GM12878 (cell line): ENCODE results near the gene TNRC6B. TPM values are rescaled to one million over a fixed set of nuclear protein-coding genes. Genes with fewer than 3 reads are reported as not detected.

Experiments
- ATAC-seq: fragments of 200-7000 bp; cut with Tn5 transposase; 3 replicates; pipeline ENCODE4 v1.9.1; 2020; ENCODE audit warnings: mild to moderate bottlenecking, moderate library complexity
- BruUV-seq: library from RNA; stranded (reverse); fragments of 400-500 nt; replicated peaks from 2 replicates; lab custom pipeline; 2021; lab: Mats Ljungman, UMichigan
- CTCF ChIA-PET: fragments of 300-600 bp; sonication (Branson Sonifier 250); formaldehyde crosslinking; extraction: SDS; loops from one replicate; lab custom pipeline; 2021; ENCODE audit warnings: inconsistent platforms; lab: Yijun Ruan, JAX
- POLR2A ChIA-PET: fragments of 350-600 bp; formaldehyde crosslinking; extraction: SDS; loops from one replicate; lab custom pipeline; 2021; ENCODE audit warnings: inconsistent platforms; lab: Charles Lee
- RAD21 ChIA-PET: fragments of 300-600 bp; sonication (Branson Sonifier 250); formaldehyde crosslinking; loops from one replicate; lab custom pipeline; 2023; ENCODE audit warnings: antibody characterized with exemption; ENCODE audit not compliant: unreplicated experiment; lab: Charles Lee
- SMC1A ChIA-PET: fragments of 300-600 bp; sonication (Branson Sonifier 250); formaldehyde crosslinking; loops from one replicate; lab custom pipeline; 2023; ENCODE audit not compliant: unreplicated experiment, uncharacterized antibody; lab: Charles Lee
- DNase-seq: peaks from one replicate; pipeline ENCODE4 v3.0.0-alpha.2; 2011; ENCODE audit warnings: low read depth, low spot score
- FAIRE-seq: peaks from 3 replicates; lab custom pipeline; 2011; peaks lifted over from hg19 to GRCh38; lab: Jason Lieb, UNC
- H2AFZ ChIP-seq: 2 replicates; pipeline ENCODE4 v1.6.0; 2011; ENCODE audit warnings: low read depth, low read length, control low read depth; ENCODE audit not compliant: control insufficient read depth
- H3K27ac ChIP-seq: 2 replicates; pipeline ENCODE4 v1.5.1; 2011; ENCODE audit warnings: control low read depth; ENCODE audit not compliant: control insufficient read depth, insufficient read depth
- H3K27me3 ChIP-seq, 2 experiments: replicated peaks in 1 of 2; 2 replicates each; pipeline versions ENCODE4 v1.6.0 to v1.6.1; 2011; ENCODE audit warnings: low read length in 1 of 2; ENCODE audit not compliant: control insufficient read depth in 2 of 2, insufficient read depth in 2 of 2
- H3K36me3 ChIP-seq, 2 experiments: 2 replicates each; pipeline ENCODE4 v1.5.1; 2011; ENCODE audit warnings: low read length in 1 of 2; ENCODE audit not compliant: control insufficient read depth in 2 of 2, insufficient read depth in 2 of 2
- H3K4me1 ChIP-seq: 2 replicates; pipeline ENCODE4 v1.6.1; 2011; ENCODE audit warnings: mild to moderate bottlenecking, low read length, moderate library complexity, mixed read lengths; ENCODE audit not compliant: control insufficient read depth, insufficient read depth
- H3K4me2 ChIP-seq: 2 replicates; pipeline ENCODE4 v1.6.0; 2011; ENCODE audit warnings: control low read depth; ENCODE audit not compliant: control insufficient read depth, insufficient read depth
- H3K4me3 ChIP-seq: fragments of 200-600 bp; sonication (generic); 2 replicates; pipeline ENCODE4 v1.5.1; 2016
- H3K79me2 ChIP-seq: 2 replicates; pipeline ENCODE4 v1.6.0; 2011; ENCODE audit warnings: low read length; ENCODE audit not compliant: control insufficient read depth, insufficient read depth
- H3K9ac ChIP-seq: 2 replicates; pipeline ENCODE4 v1.8.0; 2011; ENCODE audit warnings: low read length, control low read depth, mixed read lengths; ENCODE audit not compliant: control insufficient read depth, insufficient read depth
- H3K9me3 ChIP-seq: replicated peaks from 3 replicates; pipeline ENCODE4 v1.5.1; 2011; ENCODE audit warnings: mild to moderate bottlenecking, low read length; ENCODE audit not compliant: control insufficient read depth, insufficient read depth
- H4K20me1 ChIP-seq: 2 replicates; pipeline ENCODE4 v1.6.0; 2011; ENCODE audit not compliant: control insufficient read depth, insufficient read depth
- CBX5 ChIP-seq: sonication (generic); IDR thresholded peaks from 2 replicates; pipeline ENCODE4 v1.6.1; 2016; ENCODE audit warnings: low read depth, moderate library complexity, mild to moderate bottlenecking, inconsistent platforms
- EGR1 ChIP-seq, 2 experiments: IDR thresholded peaks; 1 replicate in 1 of 2; 2 replicates in 1 of 2; pipeline ENCODE4 v1.6.1; 2011 to 2012; ENCODE audit warnings: low read depth in 2 of 2, low read length in 2 of 2, borderline replicate concordance in 1 of 2, mild to moderate bottlenecking in 1 of 2, moderate library complexity in 1 of 2
- GATAD2B ChIP-seq: fragments of 450-650 bp; conservative IDR thresholded peaks from 2 replicates; pipeline ENCODE4 v1.6.1; 2017; ENCODE audit warnings: low read depth, mild to moderate bottlenecking, moderate library complexity
- LARP7 ChIP-seq: fragments of 450-650 bp; IDR thresholded peaks from 2 replicates; pipeline ENCODE4 v1.6.1; 2017; ENCODE audit warnings: mild to moderate bottlenecking
- MYC ChIP-seq: IDR thresholded peaks from 2 replicates; pipeline ENCODE4 v1.6.1; 2011; ENCODE audit warnings: mild to moderate bottlenecking, low read length, moderate library complexity, inconsistent platforms; ENCODE audit not compliant: insufficient read depth, insufficient replicate concordance, insufficient read length, severe bottlenecking
- NFYA ChIP-seq: IDR thresholded peaks from 2 replicates; pipeline ENCODE4 v1.6.1; 2011; ENCODE audit warnings: low read depth, mild to moderate bottlenecking, low read length, improper control_type of control experiment, borderline replicate concordance
- NR2C2 ChIP-seq: IDR thresholded peaks from 2 replicates; pipeline ENCODE4 v1.6.1; 2011; ENCODE audit warnings: borderline replicate concordance, low read depth; ENCODE audit not compliant: control insufficient read depth, insufficient read length
- SMC3 ChIP-seq: IDR thresholded peaks from 2 replicates; pipeline ENCODE4 v1.6.1; 2011; ENCODE audit warnings: low read length, improper control_type of control experiment, borderline replicate concordance
- WGBS: methylation state at CpG from one replicate; pipeline ENCODE4 v1.1.6; 2016; ENCODE audit warnings: low lambda C conversion rate; ENCODE audit not compliant: insufficient replicate concordance, insufficient coverage; ENCODE audit errors: missing lambda C conversion rate; 5-methylcytosine and 5-hydroxymethylcytosine counted together
- in situ Hi-C: fragments of 300-500 bp; cut with MboI; formaldehyde crosslinking; loops from 9 replicates; pipeline ENCODE4 v1.14.3; 2018; ENCODE audit warnings: mixed read lengths
- intact Hi-C: fragments of 100-400 bp; cut with micrococcal nuclease; formaldehyde crosslinking; loops from one replicate; pipeline ENCODE4 v1.14.2; 2022; ENCODE audit not compliant: unreplicated experiment
- polyA plus RNA-seq, 11 experiments: library from polyadenylated mRNA; depleted of rRNA in 4 of 11; unstranded in 6 of 11; stranded (reverse) in 5 of 11; fragments of >200 nt; fragmentation: Nextera tagmentation in 4 of 11; fragmentation: Illumina TruSeq in 1 of 11; extraction: Ambion mirVana in 4 of 11; extraction: Trizol in 1 of 11; gene quantifications; 1 replicate in 1 of 11; 2 replicates in 10 of 11; pipeline versions ENCODE4 v1.2.1 to v1.2.3, GENCODE V29; 2011 to 2016; ENCODE audit warnings: inconsistent platforms in 2 of 11, missing spikeins in 2 of 11, low read depth in 1 of 11
- total RNA-seq, 4 experiments: library from RNA; depleted of rRNA in 3 of 4; stranded (reverse); fragments of >200 nt in 3 of 4; fragmentation: Illumina TruSeq in 1 of 4; extraction: Trizol in 1 of 4; gene quantifications; 2 replicates each; pipeline versions ENCODE4 v1.2.1 to v1.2.3, GENCODE V29; 2013 to 2021
- TF ChIP-seq, protein P1 (sequence below): IDR thresholded peaks from 2 replicates; pipeline ENCODE4 v1.6.1; 2011; ENCODE audit warnings: borderline replicate concordance, low read depth, mild to moderate bottlenecking, moderate library complexity, low read length; ENCODE audit not compliant: insufficient read depth, poor library complexity, severe bottlenecking
- TF ChIP-seq, protein P2 (sequence below): IDR thresholded peaks from 2 replicates; pipeline ENCODE4 v1.6.1; 2012; ENCODE audit warnings: low read depth, low read length, improper control_type of control experiment
- TF ChIP-seq, protein P3 (sequence below): IDR thresholded peaks from 2 replicates; pipeline ENCODE4 v1.6.1; 2011; ENCODE audit warnings: mild to moderate bottlenecking, low read depth, low read length, moderate library complexity; ENCODE audit not compliant: insufficient replicate concordance
- TF ChIP-seq, protein P4 (sequence below): fragments of 450-650 bp; IDR thresholded peaks from 2 replicates; pipeline ENCODE4 v1.6.1; 2017; ENCODE audit warnings: mild to moderate bottlenecking, low read depth, inconsistent platforms; ENCODE audit not compliant: poor library complexity, severe bottlenecking

The TNRC6B gene
- total and polyA plus RNA-seq, 10 of the 15 experiments (the other 5 are each of a cell fraction or from before 2014, with no cell fraction given), result 3.6 to 32.8 (median 16.4) TPM

DNA sequence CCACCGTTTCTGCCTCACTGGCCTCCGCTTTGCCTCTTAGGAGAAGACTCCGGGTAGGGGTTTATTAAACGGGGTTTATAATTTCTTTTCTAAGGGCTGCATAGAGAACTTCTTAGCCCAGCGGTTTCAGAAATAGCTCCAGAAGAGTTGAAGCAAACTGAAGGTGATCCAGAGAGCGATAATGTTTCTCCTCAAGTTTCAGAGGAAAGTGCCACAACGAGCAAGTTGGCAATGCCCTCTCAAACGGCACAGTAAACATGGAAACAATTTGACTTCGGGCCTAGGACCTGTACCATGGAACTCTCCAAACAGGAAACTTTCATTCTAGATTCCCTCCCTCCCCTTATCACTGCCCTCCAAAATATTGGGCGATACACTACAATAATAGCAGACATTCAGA is 169.6 kb downstream of the TNRC6B start:
- peak overlapping the region; percentile 92 for H3K9ac ChIP-seq
- ChIA-PET SMC1A (interaction anchor here (0.6 to 5.3 kb wide), 35 partner anchors 8 to 818 kb away, joined by 3 to 67 read pairs (median 6); partner anchors contain the start of gene TNRC6B), CTCF (interaction anchor here (0.5 to 4.6 kb wide), 47 partner anchors 8 to 1185 kb away, joined by 3 to 68 read pairs (median 4); partner anchors contain the start of gene TNRC6B), POLR2A (interaction anchor here (0.6 to 4.4 kb wide), 9 partner anchors 11 to 303 kb away, joined by 3 to 28 read pairs (median 3); partner anchors contain the start of genes MRTFA and TNRC6B), RAD21 (interaction anchor here (0.6 to 4.9 kb wide), 29 partner anchors 11 to 890 kb away, joined by 3 to 40 read pairs (median 4); partner anchors contain the start of gene TNRC6B)
- in situ Hi-C loops (loop anchor here (5.0 kb wide), 2 partner anchors 300 to 810 kb away; no protein-coding TSS in a partner anchor), intact Hi-C loops (loop anchor here (5.0 to 10.0 kb wide), 3 partner anchors 45 to 815 kb away; partner anchors contain the start of gene RPS19BP1)
- no peak for TF ChIP-seq MYC
- TF ChIP-seq CBX5, result no peak
- TF ChIP-seq, protein P1, sequence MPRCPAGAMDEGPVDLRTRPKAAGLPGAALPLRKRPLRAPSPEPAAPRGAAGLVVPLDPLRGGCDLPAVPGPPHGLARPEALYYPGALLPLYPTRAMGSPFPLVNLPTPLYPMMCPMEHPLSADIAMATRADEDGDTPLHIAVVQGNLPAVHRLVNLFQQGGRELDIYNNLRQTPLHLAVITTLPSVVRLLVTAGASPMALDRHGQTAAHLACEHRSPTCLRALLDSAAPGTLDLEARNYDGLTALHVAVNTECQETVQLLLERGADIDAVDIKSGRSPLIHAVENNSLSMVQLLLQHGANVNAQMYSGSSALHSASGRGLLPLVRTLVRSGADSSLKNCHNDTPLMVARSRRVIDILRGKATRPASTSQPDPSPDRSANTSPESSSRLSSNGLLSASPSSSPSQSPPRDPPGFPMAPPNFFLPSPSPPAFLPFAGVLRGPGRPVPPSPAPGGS, result no peak
- no peak for TF ChIP-seq EGR1 (IDR thresholded peaks at IDR 0.05; ENCODE audit: borderline replicate concordance in 1 of 2, low read depth in 2 of 2, low read length in 2 of 2)
- TF ChIP-seq, protein P2, sequence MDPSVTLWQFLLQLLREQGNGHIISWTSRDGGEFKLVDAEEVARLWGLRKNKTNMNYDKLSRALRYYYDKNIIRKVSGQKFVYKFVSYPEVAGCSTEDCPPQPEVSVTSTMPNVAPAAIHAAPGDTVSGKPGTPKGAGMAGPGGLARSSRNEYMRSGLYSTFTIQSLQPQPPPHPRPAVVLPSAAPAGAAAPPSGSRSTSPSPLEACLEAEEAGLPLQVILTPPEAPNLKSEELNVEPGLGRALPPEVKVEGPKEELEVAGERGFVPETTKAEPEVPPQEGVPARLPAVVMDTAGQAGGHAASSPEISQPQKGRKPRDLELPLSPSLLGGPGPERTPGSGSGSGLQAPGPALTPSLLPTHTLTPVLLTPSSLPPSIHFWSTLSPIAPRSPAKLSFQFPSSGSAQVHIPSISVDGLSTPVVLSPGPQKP, result no peak
- TF ChIP-seq GATAD2B, result no peak
- TF ChIP-seq NR2C2, result no peak
- no peak for TF ChIP-seq SMC3
- TF ChIP-seq, protein P3, sequence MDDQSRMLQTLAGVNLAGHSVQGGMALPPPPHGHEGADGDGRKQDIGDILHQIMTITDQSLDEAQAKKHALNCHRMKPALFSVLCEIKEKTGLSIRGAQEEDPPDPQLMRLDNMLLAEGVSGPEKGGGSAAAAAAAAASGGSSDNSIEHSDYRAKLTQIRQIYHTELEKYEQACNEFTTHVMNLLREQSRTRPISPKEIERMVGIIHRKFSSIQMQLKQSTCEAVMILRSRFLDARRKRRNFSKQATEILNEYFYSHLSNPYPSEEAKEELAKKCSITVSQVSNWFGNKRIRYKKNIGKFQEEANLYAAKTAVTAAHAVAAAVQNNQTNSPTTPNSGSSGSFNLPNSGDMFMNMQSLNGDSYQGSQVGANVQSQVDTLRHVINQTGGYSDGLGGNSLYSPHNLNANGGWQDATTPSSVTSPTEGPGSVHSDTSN, result no peak
- no peak for TF ChIP-seq LARP7
- TF ChIP-seq NFYA, result no peak
- TF ChIP-seq, protein P4, sequence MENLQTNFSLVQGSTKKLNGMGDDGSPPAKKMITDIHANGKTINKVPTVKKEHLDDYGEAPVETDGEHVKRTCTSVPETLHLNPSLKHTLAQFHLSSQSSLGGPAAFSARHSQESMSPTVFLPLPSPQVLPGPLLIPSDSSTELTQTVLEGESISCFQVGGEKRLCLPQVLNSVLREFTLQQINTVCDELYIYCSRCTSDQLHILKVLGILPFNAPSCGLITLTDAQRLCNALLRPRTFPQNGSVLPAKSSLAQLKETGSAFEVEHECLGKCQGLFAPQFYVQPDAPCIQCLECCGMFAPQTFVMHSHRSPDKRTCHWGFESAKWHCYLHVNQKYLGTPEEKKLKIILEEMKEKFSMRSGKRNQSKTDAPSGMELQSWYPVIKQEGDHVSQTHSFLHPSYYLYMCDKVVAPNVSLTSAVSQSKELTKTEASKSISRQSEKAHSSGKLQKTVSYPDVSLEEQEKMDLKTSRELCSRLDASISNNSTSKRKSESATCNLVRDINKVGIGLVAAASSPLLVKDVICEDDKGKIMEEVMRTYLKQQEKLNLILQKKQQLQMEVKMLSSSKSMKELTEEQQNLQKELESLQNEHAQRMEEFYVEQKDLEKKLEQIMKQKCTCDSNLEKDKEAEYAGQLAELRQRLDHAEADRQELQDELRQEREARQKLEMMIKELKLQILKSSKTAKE, result no peak
- no peak for ATAC-seq
- peaks cover 0 to 17% of the 10 kb centered on the region in 2 experiments; a peak in 3 of 4 replicates for H3K36me3 ChIP-seq
- BruUV-seq, result TSS peak; percentile 64
- H3K27ac ChIP-seq, result peak overlapping the region; percentile 92
- DNase-seq, result no peak
- H3K4me3 ChIP-seq, result peak overlapping the region; percentile 81
- FAIRE-seq, result no peak
- H4K20me1 ChIP-seq, result no peaks in the 10 kb centered on the region
- peak overlapping the region; percentile 89 for H3K4me2 ChIP-seq
- peaks cover 41% of the 10 kb centered on the region for H3K79me2 ChIP-seq
- no peaks in the 10 kb centered on the region for H3K9me3 ChIP-seq
- H3K4me1 ChIP-seq, result 0 out of 2 replicates have a peak, but pooled peaks cover 3% of the 10 kb centered on the region
- no peaks in the 10 kb centered on the region for H3K27me3 ChIP-seq
- H2AFZ ChIP-seq, result no peak overlapping the region
- WGBS, result 10% methylated on average over 10 of the region's 10 CpGs
